ENCODE results near the gene GSG1L.
"Not testable (repeated sequence)": the region's sequence is repeated elsewhere in the genome, so short reads cannot be mapped to it uniquely, and the experiment has no call there.

GSG1L gene

DNA sequence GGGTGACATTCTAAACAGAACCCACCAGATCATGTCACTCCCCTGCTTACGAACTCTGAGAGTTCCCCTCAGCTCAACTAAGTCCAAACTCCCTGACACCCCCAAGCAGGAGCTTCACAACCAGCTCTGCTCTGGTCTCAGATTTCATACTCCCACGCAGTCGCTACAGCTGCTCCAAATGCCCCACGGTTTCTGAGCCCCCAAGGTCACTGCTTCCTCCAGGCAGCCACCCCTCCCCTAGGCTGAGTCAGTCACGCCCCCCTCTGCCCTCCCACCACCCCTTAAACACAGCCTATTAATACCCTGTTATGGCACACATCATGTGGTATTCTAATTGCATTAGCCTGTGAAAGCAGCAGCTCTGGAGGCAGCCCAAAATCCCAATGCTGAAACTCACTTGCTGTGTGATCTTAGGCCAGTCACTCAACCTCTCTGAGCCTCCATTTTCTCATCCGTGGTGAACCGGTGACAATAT lies 51.5 kb downstream of the GSG1L start:
- DNase-seq, result no peak

DNA sequence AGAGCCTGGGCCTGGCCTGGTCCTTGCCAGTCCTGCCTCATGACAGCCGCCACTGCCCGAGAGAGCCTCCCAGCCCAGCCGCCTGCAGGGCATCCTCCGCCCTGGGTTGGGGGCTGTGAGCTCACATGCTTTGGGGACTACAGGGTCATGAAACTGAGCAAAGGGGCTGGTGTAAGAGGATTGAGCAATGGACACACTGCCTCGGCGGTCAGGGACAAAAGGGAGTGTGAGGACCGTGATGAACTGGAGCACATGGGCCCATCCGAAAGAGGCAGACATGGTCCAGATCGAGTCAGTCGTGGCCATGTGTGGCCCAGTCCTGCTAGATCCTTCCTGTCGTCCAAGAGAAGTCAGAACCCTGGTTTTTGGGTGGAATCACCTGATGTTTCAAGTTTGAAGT lies 52.3 kb downstream of the GSG1L start:
- no peak for DNase-seq

DNA sequence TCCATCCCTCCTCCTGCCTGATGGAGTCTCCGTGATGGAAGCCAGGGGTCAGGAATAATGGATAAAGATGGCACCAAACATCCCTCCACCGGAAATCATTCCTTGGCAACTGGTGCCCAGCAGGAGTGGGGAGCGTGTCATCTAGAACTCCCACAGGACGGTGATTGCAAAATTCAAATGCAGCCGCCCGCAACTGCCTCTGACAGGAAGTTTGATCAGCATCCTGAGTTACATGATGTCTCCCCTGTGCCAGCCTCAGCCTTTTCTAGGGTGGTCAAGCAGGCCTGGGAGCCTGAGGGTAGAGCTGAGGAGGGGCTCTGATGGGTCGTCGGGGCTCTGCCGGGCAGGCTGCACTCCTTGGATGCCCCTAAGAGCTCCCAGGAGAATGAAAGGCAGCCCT lies 52.8 kb downstream of the GSG1L start:
- DNase-seq, result no peak

DNA sequence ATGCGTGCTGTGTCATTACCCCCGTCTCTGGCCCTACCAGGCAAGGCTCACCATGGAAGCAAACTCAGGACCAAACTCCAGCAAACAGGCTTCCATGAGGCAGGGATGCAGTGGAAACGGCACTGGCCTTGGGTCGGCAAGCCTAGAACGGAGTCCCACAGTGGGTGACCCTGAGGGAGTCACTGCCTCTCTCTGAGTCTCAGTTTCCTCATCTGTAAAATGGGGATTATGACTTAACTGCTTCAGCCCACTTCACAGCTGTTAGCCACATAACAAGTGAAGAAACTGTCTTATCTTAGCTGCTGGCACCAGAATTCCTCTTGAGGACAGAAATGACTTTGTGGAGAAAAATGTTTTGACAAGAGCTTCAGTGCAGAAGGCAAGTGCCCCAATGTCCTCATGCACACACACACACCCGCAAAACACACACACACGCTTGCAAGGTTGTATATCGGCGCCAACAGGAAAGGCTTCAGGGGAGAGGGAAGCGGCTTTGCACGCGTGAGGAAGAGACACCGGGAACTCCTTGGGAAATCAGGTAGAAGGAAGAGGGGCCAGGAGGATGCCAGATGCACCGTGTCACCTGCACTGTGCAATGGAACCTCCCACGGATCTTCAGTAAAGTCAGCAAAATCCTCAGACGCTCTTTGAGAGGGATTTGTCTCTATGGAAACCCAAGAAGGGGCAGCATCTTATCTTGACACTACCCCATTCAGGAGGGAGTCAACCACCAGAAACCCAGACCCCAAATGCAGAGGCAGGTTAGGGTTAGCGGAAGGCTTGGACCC lies 53.7 kb downstream of the GSG1L start:
- DNase-seq, result no peak

DNA sequence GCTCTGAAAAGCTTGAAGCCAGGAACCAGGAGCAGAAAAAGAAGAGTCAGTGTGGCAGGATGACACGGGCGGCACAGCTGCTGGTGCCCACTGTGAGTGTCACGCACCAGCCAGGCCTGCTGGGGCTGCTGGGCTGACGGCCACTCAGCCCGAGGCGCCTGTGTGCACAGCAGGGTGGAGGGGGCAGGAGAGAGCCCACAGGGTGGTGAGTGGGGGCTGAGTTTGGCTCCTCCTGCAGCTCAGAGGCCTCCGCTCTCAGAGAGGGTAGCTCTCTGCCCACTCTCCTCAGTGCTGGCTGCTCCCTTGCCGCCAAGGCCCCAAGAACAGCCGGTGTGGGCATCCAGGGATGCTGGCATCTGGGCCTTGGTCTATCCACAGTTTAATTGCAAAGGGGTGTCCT lies 59.6 kb downstream of the GSG1L start:
- no peak for DNase-seq

DNA sequence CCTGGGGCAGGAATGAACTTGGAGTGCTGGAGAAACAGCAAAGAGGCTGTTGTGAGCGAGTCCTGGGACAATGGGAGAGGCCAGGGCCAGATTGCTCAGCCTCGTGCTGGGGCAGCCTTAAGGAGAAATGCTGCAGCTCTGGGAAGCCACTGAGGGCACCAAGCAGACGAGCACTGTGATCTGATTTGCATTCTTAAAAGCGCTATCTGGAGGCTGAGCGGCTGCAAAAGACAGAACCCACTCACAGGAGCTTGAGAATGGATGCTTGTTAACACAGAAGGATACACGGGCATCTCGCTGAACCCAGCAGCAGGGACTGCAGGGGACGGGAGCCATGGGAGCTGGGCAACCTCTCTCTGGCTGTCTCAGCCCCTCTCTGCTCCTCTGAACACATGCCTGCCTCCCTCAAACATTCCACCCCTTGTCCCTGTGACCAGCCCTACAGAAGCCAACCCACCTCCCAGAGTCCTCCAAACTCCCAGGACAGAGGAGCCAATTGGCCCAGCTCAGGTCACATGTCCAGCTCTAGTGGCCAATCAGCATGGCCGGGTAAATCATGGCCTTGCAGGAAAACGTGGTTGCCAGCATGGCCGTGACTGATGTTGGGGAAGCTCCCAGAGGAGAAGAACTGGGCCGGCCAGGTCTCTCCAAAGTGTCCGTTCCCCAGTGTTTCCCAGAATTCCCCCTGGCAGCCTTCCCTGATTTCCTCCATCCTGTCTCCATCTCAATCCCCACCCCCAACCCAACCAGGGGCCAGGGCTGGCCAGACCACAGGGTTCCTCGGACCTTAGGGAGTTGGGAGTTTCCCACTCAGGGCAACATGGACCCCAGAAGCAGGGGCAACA lies 60.3 kb downstream of the GSG1L start:
- DNase-seq, result no peak

DNA sequence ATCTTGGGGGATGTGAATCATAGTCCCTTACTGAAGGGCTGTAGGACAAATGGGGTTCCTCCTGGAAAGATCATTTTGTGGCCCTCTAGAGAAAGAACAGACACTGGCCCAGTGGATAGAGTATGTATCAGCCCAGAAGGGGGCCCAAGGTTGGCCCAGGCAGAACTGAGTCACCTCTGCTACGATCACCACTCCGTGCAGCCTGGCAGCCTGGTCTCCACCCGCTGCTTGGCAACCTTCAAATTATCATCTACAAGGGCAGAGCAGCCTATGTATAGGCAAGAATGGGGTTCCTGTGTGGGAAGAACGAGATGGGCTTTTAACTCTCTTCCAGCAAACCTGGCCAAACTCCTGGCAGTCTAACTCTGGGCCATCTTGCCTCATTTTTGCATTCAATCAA lies 61.9 kb downstream of the GSG1L start:
- DNase-seq, result no peak

DNA sequence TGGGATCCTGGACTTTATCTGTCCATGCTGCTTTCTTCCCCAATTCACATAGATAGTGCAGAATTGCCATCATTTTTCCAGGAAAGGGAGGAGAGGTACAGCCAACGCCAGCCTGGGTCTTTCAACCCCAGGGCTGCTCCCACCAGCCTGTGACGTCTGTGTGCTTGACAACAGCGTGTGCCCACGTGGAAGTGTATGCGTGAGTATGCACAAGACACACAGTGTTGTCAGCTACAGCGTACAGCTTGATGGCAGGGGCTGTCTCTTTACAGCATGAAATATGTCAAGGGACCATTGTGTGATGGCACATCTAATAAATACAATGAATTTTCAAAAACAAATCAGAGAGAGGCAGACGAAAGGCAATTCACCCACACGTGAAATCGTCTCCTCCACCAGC lies 62.3 kb downstream of the GSG1L start:
- DNase-seq, result no peak

DNA sequence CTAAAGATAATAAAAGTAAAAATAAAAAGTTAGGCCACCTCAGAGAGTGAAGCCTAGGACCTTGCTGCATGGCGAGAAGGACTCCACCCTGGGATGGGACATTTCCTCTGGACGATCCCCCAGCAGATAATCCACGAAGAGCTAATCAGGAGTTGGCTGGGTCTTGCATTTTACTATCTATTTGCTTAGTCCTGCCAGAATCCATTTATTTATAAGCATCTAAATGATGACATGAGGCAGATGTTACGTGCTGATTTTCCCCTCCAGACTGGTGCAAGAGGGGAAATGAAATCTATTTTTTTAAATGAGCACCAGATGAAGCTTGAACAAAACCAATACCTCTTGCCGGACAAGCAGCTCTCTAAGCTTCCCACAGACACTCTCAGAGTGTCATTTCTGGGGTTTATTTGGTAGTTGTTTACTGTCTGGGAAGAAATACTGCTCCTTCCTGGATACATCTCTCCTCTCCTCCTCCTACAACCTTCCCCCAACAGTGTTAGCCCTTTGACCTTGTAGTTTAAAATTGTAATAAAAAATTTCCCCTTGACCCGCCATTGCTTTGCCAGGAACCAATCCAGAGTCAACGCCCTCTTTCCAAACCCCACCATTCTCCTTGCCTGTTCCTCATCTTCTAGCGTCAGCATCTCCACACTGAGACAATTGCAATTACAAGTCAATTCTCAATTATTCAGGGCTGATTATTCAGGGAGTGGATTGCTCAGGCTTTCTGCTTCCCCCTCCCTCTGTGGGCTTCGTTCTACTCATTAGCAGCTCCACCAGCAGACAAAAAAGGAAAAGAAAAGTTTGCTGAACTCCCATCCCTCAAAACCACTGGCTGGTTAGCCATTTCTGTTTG lies 63.0 kb downstream of the GSG1L start:
- DNase-seq, result no peak

DNA sequence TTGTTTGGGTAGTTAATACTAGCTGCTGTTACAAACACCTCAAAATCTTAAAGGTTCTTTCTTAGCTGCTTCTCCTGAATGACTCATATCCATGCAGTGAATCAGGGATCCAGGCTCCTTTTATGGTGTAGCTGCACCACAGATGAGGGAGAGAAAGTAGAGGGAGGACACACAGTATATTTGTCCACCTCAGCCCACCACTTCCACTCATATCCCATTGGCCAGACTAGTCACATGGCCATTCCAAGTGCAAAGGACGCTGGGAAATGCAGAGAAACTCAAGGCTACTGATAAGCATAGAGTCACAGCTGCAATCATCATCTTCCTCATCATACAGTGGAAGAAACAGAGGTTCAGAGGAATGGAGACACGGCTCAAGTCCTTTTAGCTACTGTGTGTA lies 63.8 kb downstream of the GSG1L start:
- no peak for DNase-seq

DNA sequence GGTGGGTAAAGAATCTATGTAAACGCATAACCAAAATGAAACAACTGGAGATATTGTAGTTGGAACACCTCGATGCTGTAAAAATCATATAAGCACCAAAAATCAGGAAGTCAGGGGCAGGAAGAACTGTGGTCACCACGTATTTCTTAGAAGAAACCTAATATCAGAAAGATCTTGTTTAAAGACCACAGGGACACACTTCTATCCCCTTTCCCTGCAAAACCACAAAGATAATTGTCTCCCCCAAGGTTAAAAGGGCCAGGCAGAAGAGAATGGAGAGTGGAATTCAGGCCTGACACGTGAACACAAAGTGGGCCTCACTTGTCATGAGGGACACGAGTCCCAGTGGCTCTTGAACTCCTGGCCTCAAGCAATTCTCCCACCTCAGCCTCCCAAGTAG lies 68.1 kb downstream of the GSG1L start:
- no peak for DNase-seq

DNA sequence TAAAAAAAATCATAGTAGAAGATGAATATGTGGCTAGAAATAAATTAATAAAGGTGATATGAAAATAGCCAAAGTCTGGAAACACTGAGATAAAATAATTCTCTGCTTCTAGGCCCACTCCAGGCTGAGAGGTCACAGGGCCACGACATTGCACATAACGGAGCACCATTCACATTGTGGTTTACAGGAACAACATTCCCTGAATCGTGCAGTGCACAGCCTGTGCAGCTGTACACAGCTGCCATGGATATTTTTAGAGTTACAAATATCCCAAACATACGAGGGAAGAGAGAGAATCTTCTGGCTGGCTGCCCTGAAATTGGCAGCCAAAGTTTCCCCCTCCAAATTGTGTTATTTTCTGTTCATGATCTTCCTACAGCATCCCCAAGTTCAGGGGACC lies 68.8 kb downstream of the GSG1L start:
- no peak for DNase-seq

DNA sequence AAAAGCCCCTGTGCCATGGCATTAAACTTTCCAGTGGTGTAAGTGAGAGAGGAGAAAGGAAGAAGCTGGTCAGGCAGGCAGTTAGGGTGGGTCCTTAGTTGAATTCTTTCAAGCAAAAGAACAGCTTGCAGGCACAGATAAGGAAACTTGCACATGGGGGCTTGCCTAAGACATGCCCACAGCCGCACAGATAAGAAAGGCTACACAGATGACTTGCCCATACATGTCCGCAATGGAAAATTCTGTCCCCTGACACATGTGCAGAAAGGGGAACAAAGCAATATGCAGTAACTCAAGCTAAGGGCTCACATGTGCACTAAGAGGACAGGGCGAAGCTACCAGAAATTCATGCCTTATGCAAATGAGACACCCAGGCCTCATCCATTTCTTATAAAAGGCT lies 69.9 kb downstream of the GSG1L start:
- no peak for DNase-seq

DNA sequence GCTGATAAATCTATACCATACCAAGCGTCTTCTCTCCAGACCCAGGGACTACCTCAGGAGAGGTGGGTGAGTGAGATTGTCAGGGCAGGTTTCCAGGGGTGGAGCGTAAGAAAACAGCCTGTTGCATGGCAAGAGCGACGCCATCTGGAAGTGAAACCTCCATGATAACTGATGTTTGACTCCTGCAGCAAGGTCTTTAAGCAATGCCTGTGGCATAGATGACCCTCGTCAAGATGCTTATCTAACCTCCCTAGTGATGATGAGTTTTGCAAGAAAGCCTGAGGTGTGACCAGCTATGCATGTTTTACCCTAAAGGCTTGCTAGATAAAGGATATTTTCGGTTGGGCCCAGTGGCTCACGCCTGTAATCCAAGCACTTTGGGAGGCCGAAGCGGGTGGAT lies 71.6 kb downstream of the GSG1L start:
- no peak for DNase-seq

DNA sequence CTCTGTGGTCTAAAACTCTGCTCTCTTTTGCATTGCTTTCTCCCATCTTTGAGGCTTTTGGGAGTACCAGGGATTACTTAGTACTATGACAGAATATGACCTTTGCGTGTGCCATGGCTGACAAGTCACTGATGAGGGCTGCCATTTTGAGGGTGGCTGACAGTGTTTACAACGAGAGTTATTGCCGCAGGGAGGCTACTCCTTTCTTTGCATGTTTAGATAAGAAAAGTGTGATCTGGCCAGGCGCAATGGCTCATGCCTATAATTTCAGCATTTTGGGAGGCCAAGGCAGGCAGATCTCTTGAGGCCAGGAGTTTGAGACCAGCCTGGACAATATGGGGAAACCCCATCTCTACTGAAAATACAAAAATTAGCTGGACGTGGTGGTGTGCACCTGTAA lies 77.5 kb downstream of the GSG1L start:
- no peak for DNase-seq

DNA sequence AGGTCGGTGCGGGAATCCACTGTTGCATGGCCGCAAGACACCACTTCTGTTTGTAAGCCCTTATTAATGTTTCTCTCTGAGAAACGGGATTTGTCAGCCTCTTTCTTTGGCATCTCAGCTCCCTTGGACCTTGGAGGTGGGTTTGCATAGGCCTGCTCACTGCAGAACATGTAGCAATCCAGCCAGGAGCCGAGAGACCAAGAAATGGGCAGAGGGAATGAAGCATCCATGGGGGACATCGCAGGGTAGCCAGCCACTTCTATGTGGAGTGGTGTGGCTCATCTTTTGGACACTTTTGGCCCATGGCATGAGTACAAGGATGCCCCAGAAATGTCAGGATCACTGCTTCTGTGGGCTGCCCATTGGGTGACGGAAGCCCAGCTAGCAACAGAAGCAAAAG lies 79.4 kb downstream of the GSG1L start:
- no peak for DNase-seq

DNA sequence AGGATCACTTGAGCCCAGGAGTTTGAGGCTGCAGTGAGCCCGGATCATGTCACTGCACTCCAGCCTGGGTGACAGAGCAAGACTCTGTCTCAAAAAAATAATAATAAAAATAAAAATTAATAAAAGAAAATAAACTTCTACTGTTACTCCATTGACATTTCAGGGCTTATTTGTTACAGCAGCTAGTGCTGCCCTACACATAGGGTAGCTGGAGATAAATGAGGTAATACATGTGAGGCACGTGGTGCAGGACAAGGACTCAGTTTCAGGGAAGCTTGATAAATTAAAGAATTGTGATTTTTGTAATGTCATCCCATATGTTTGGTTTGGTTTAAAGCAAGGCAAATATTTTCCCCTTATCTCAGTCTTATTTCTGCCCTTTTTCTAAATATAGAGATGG lies 80.3 kb downstream of the GSG1L start:
- DNase-seq, result no peak

DNA sequence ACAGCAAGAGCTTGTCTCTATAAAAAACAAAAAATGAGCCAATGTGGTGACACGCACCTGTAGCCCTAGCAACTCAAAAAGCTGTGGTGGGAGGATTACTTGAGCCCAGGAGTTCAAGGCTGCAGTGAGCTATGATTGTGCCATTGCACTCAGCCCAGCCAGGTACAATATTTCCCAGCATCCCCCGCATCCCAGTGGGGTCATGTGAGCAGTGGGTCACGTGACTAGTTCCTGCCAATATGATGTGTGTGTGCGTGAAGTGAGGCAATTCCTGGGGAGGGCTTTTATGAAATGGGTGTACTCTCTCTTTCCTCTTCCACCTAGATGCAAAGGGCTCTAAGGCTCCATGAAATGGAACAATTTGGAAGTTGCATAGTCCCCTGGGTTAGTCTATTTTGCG lies 81.3 kb downstream of the GSG1L start:
- DNase-seq, result no peak

DNA sequence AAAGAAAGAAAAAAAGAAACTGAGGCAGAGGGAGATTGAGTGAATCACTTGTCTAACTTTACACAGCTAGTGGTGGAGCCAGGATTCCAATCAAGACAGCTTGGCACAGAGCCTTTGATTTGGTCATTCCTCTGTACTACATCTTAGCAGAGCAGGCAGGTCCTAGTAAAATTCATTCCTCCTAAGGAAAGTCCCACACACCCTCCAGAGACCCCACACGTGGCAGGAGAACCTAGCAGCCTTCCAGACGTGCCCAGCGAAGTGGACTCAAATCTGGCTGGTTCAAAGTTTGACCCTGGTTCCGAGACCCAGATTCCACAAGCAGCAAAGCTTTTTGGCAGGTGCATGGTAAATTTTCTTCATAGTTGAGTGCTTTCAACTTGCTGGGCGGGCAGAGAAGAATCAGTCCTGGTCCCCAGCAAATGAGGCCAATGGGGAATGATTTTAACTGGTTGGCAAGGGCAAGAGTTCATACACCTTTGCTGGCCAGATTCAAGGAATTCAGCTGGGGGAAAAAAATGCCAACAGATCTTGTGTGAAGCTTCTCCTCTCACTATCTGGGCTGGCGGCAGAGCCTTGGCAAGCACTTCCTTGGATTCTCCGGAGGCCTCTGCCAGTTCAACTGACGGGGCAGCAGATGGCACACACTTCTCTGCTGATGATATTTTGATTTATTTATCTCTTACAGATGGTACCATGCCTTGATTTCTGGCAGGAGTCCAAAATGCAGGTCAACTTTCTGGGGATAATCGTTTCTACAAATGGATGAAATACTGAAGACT lies 82.4 kb downstream of the GSG1L start:
- no peak for DNase-seq

DNA sequence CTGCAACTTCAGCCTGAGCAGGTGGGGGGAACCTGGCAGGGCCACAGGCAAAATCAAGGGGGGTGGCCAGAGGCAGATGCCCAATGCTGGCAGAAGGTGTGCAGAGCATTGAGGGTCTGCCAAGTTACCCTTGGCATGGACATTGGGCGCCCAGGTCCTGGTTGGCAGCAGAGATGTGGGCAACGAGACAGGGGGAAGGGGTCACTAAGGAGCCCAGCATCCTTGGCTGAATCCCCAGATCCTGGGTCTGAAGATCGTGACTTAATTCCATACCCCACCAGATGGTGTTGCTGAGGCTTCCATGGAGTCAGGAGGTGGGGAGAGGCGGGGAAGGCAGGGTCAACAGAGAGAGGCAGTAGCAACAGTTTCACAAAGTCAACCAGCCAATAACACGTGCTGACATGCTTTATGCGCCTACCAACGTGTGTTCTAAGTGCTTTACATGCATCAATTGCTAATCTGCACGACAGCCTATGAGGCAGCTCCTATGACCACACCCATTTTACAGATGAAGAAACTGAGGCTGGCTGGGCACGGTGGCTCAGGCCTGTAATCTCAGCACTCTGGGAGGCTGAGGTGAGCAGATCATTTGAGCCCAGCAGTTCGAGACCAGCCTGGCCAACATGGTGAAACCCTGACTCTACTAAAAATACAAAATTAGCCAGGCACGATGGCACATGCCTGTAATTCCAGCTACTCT lies 83.3 kb downstream of the GSG1L start:
- DNase-seq, result no peak

DNA sequence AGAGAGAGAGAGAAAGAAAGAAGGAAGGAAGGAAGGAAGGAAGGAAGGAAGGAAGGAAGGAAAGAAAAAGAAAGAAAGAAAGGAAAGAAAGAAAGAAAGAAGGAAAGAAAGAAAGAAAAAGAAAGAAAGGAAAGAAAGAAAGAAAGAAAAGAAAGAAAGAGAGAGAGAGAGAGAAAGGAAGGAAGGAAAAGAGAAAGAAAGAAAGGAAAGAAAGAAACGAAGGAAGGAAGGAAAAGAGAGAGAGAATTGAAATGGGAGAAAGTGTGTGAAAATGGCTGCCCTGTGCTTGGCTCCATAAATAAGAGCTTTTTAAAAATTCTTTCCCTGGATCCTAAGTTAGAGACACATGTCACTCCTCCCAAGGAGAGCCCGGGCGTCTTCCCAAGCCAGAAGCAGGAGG lies 83.8 kb downstream of the GSG1L start:
- DNase-seq, result not testable (repeated sequence)

DNA sequence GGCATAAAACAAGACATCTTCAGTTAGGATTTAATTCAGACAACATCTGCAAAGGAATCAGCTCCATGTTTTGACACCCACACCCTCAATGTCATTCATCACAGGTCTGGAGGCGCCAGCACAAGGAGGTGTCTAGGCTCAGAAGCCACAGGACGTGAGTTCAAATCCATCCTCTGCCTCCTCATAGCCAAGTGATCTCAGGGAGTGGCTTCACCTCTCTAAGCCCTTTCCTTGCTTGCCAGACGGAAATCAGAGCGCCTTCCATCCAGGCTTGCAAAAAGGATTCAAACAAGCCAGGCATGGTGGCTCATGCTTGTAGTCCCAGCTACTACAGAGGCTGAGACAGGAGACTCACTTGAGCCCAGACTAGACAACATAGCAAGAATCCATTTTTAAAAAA lies 84.6 kb downstream of the GSG1L start:
- no peak for DNase-seq

Data from stimulated activated CD4-positive, alpha-beta T cell treated with anti-CD3 and anti-CD28 coated beads, Interleukin-12 subunit alpha, Interleukin-12 subunit beta, amount 100 ng/mL, for 4 hours (primary cell).